GM13976 (cell line): Measurements from ENCODE around the gene EXOSC2.
A peak's percentile ranks its signal among the peaks of the same experiment; 100 is the strongest.

Experiments
- DNase-seq: peaks from one replicate; pipeline ENCODE4 v3.0.0; 2012; ENCODE audit warnings: low spot score
- in situ Hi-C: fragments of 300-500 bp; cut with MboI; formaldehyde crosslinking; loops from one replicate; pipeline ENCODE4 v1.12.0; 2022; ENCODE audit warnings: low sequenced_read_pairs, mixed read lengths, inconsistent platforms; ENCODE audit not compliant: unreplicated experiment
- TF ChIP-seq, protein P1 (sequence below): IDR thresholded peaks from 2 replicates; pipeline ENCODE4 v1.5.1; 2012; ENCODE audit warnings: borderline replicate concordance, mild to moderate bottlenecking; ENCODE audit not compliant: insufficient read depth; ENCODE audit errors: extremely low read depth, missing control alignments, control extremely low read depth

Gene EXOSC2

GRCh38 chr9:130692321-130692720, 1.3 kb upstream of the EXOSC2 start:
- no peak for DNase-seq
- in situ Hi-C loops: loop anchor here (25.0 kb wide), 1 partner anchor 230 kb away; no protein-coding TSS in a partner anchor
- TF ChIP-seq, protein P1, sequence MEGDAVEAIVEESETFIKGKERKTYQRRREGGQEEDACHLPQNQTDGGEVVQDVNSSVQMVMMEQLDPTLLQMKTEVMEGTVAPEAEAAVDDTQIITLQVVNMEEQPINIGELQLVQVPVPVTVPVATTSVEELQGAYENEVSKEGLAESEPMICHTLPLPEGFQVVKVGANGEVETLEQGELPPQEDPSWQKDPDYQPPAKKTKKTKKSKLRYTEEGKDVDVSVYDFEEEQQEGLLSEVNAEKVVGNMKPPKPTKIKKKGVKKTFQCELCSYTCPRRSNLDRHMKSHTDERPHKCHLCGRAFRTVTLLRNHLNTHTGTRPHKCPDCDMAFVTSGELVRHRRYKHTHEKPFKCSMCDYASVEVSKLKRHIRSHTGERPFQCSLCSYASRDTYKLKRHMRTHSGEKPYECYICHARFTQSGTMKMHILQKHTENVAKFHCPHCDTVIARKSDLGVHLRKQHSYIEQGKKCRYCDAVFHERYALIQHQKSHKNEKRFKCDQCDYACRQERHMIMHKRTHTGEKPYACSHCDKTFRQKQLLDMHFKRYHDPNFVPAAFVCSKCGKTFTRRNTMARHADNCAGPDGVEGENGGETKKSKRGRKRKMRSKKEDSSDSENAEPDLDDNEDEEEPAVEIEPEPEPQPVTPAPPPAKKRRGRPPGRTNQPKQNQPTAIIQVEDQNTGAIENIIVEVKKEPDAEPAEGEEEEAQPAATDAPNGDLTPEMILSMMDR: no peak

DNA sequence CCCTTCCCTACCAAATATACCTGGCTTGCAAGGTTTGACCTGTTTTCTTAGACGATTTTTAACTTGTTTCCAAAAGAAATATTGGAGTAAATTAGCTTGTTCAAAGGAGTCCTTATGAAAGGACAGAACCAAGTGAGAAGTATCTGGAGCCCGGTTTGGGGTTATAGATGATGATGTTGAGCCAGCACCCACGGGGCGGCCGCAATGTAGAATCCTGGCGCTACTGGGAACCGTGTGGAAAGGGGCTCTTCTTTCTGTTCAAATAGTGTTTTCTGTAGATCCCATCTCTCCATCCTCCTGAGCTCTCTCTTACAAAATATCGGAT, 517 bp upstream of the EXOSC2 start:
- TF ChIP-seq, protein P1: no peak
- DNase-seq: peak; percentile 33
- in situ Hi-C loops: loop anchor here (25.0 kb wide), 1 partner anchor 231 kb away; no protein-coding TSS in a partner anchor

DNA sequence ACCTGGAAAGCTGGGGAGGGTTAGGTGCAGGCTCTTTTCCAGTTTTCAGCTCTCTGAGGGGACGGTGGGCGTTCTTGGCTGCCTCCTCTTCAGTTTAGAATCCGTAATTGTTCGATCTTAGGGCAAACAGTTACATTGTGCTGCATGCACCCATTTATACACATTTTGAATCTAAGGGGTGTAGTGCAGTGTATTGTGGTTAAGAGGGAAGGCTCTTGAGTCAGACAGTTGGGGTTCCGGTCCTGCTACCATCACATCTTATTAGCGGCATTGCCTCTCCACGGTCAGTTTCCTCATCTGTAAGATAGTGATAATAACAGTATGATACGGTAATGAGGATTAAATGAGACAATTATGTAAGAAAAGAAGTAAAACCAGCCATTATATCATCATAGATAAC, 625 bp downstream of the EXOSC2 start:
- TF ChIP-seq, protein P1: no peak
- no peak for DNase-seq
- in situ Hi-C loops: loop anchor here (25.0 kb wide), 1 partner anchor 232 kb away; no protein-coding TSS in a partner anchor

- no peak for DNase-seq
- in situ Hi-C loops: loop anchor here (25.0 kb wide), 1 partner anchor 234 kb away; no protein-coding TSS in a partner anchor
- TF ChIP-seq, protein P1: no peak
Measured at GRCh38 chr9:130696139-130696650, 2.6 kb downstream of the EXOSC2 start.

DNA sequence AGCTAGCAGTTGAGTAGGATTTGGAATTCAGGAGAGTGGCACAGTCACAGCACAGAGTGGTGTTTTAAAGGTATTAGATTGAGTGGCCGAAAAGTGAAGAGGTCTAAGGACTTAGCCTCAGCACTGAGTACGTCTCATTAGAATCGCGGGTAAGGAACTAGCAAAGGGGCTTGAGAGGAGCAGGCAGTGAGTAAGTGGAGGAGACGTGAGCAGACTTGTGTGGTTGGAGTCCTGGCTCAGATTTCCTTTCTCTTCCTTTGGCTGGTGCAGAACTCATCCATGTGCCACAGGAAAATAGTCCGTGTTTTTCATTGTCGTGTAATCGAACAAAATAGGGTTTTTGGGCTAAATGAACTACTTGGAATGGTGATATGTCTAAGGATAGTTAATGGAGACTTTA, 3.4 kb downstream of the EXOSC2 start:
- DNase-seq: no peak
- in situ Hi-C loops: loop anchor here (25.0 kb wide), 1 partner anchor 235 kb away; no protein-coding TSS in a partner anchor
- TF ChIP-seq, protein P1: no peak

- TF ChIP-seq, protein P1: no peak
- in situ Hi-C loops: loop anchor here (25.0 kb wide), 1 partner anchor 236 kb away; no protein-coding TSS in a partner anchor
- DNase-seq: no peak
Measured at GRCh38 chr9:130698514-130698913, 4.9 kb downstream of the EXOSC2 start.

DNA sequence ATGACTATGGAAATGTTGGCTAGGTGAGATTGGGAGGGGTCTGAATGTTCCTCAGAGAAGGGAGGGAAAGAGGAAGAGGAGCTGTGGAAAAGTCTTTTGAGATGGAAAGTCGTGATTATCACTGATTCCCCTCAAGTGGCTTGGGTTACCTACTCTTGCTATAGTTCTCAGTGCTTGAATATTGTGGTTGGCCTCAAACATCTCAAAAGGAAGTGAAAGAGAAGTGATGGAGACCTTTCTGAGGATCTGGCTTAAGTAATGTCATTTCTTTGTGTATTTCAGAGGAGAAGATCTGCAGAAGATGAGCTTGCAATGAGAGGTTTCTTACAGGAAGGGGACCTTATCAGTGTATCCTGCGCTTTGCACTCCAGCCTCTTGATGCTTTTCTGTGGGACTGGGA, 5.5 kb downstream of the EXOSC2 start:
- in situ Hi-C loops: loop anchor here (25.0 kb wide), 1 partner anchor 237 kb away; no protein-coding TSS in a partner anchor
- TF ChIP-seq, protein P1: no peak
- no peak for DNase-seq
